GM19193 (cell line): Measurements from ENCODE around the gene ST3GAL6.

ENCODE experiments used
- POLR2A ChIP-seq: IDR thresholded peaks from 4 replicates; pipeline ENCODE4 v1.6.1; 2011; ENCODE audit not compliant: insufficient read depth, insufficient read length; ENCODE audit errors: extremely low read depth

The ST3GAL6 gene

DNA sequence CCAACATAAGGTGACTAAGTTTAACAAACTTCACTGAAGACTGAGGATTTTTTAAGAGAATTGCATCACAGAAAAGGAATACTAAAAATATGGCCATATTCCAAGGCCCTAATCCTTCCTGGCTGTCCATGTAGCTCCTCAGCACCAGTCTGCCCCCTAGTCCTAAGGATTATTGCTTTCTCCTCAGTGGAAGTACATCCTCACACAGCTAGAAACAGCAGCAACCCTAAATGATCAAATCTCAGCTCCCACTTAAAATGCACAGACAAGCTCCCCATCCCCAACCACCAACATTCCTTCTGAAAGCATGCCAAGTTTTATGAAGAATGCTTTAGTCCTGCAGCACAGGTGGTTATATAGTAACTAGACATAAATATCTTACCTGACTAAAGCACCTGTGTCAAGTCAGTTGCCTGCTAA, 14.7 kb downstream of the ST3GAL6 start:
- TF ChIP-seq POLR2A = no peak

GRCh38 chr3:98778383-98778782, 15.2 kb downstream of the ST3GAL6 start:
- TF ChIP-seq POLR2A = no peak

DNA sequence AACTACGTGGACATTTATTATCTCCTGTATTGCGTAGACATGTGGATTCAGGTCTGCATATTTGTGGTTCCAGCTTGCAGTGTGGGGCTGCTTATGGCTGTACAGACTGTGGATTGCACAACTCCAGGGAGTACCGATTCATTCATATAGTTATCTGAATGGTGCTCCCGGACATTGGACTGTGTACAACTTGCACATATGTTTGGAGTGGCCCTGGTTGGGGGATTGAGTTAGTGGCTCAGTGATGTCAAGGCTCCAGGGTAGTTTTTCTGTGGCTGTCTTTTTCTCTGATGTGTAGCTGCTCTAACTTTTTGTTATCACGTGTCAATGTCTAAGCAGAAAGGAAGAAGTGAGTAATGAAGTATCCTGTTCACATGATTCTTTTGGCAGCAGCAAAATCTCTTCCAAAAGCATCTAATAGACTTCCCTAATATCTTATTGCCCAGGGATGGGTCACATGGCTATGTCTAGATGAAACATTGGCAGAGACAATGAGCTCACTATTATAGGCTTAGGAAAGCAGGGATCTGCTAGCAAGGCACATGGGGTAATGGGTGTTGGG, 15.8 kb downstream of the ST3GAL6 start:
- no peak for TF ChIP-seq POLR2A

DNA sequence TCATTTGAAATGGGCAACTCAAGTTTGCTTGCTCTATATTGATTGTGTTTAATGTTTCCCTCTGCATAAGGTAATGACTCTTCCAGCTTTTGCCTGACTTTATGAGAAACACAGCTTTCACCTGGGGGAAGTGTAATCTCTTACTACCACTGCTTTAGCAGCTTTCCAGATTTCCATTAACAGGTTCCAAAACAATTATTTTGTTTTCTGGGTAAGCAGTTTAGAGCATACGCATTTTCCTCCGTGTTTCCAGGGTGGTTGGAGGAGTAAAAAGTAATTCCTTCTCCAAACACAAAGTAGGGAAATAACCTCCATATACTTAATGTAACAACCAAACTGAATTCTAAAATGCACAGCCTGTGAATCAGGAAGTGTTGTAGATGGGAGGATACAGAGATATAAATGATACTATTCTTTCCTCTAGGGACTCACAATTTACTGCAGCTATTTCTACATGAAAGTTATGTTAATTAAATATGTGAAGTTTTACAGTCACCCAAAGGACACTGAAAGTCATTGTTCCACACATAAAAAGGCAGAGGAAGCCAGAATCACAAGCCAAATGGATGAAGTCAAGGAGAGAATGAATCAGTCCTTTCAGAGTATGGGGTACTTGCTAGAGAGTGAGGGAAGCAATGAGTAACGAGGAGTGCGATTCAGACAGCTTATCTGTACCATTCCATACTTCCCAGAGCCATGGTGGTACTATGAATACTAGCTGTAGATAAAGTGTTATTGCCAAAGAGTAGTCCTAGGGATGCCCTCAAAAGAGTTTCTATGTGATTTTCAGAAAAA, 16.6 kb downstream of the ST3GAL6 start:
- TF ChIP-seq POLR2A = no peak

DNA sequence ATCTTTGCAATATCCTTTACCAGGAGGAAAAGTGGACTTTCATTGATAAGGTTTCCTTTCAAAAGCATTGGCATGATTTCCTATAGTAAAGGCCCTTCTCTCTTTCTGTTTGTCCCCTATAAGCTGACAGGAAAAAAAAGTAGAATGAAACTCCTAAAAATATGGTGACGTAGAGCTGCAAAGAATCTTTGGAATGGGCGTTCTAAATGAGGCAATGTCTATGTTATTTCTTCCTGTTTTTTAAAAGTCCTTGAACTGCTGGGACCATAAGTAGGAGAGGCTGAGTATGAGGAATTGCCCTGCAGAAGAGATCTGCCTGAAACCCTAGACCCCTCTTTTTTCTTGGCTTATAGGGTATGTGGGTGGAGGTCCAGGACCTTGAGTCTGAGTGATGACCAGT, 17.2 kb downstream of the ST3GAL6 start:
- TF ChIP-seq POLR2A = no peak

DNA sequence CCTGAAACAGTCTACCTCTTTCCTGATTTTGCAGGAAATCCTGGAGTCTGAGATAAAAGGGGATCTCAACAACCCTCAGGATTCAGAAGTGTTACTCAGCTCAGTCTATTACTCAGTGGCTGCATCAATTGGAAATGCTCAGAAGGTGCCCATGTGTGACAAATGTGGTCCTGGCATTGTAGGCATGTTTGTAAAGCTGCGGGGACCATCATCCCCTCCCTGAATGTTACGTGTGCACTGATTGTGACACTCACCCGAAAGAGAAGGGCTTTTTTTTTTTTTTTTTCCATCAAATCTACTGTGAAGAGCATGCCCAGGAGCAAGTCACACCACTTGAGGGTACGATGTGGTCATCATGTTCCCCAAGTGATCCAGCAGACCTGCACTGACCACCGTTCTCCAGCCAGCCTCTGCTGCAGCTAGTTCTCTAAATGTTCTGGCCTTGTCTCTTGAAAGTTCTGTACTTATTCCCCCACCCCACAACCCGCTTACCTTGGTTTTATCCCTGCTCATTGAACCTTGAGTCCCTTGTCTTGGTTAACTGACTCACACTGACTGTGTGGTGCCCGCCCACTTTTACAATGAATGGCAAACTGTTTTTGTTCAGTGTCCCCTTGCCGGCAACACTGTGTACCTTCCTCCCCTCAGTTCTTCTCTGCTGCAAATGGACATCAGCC, 19.8 kb downstream of the ST3GAL6 start:
- no peak for TF ChIP-seq POLR2A

DNA sequence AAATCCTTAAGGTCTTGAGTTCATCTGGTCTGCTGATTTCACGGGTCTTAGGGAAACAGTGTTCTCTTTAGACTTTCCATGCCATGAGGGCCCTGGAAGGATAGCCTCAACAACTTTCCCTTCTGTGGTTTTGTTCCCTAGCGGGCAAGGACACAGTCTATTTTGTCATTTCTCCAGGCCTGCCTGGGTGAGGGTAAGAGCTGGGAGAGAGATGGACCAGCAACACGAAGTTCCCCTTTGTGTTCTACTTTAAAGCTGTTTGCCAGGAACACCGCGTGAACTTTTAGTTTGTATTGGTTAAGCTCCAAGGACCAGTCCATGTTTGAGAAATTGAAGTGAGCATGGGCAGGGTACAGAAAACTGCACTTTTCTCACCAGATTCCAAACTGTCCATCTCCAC, 20.9 kb downstream of the ST3GAL6 start:
- TF ChIP-seq POLR2A = no peak

- TF ChIP-seq POLR2A = no peak
Measured at GRCh38 chr3:98784666-98785600, 21.8 kb downstream of the ST3GAL6 start.

GRCh38 chr3:98786364-98787006, 23.3 kb downstream of the ST3GAL6 start:
- no peak for TF ChIP-seq POLR2A

- no peak for TF ChIP-seq POLR2A
Measured at GRCh38 chr3:98787181-98787580, 24.0 kb downstream of the ST3GAL6 start.

DNA sequence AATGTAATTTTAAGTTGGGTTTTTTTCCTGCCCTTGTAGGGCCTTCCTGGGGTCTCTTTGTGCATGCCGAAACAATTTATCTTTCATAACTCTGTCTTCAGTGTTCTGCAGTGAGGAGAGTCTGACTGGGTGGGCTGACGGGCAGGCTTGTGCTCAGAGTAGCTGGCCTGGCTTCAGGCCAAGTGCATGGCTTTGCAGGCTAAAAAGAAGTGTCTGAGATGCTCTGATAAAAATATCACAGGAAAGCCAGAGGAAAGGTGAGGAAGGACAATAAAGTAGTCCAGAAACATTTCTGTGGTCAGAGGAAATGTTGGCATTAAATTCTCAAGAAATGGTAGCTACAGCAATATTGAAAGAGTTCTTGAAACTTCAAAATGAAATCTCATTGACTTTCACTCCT, 25.5 kb downstream of the ST3GAL6 start:
- no peak for TF ChIP-seq POLR2A

GRCh38 chr3:98791341-98792325, 28.5 kb downstream of the ST3GAL6 start:
- no peak for TF ChIP-seq POLR2A

- no peak for TF ChIP-seq POLR2A
Measured at GRCh38 chr3:98793971-98794370, 30.8 kb downstream of the ST3GAL6 start.

GRCh38 chr3:98796334-98796733, 33.2 kb downstream of the ST3GAL6 start:
- no peak for TF ChIP-seq POLR2A

GRCh38 chr3:98797905-98798304, 34.8 kb downstream of the ST3GAL6 start:
- no peak for TF ChIP-seq POLR2A
